ENCODE measurements around the gene RPL13. TPM values are rescaled to one million over a fixed set of nuclear protein-coding genes. Genes with fewer than 3 reads are reported as not detected.

Gene RPL13
- total and polyA plus RNA-seq, 4 donors = 1,505 to 6,820 (median 3,018) TPM

DNA sequence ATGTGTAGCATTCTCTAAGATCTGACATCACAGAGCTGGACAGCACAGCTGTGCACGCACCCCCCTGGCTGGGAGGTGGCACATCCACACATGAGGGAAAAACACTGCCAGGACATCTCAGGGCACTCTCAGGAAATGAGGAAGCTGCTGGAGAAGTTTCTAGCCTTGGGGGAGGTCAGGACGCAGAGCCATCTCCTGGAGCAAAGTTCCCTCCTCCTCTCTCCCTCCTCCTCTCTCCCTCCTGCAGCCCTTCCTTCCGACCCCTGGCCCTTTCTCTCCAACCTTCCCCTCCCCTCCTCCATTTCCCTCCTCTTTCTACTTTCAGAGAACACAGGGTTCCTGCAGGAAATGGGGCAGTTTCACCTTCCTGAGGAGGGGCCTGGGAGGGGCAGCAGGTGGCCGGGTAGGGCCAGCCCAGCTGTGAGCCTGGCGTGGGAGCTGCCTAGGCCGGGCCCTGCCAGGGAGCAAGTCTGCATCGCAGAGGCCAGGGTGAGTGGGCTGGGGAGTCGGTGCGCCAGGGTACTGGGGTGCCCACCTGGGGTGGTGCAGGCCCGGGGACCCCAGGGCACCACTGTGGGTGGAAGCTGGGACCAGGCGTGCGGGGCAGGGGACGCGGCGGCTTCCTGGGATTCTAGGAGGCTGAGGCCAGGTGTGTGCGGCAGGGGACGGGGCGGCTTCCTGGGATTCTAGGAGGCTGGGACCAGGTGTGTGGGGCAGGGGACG, 52.9 kb downstream of the RPL13 start, which contains the start of gene DPEP1:
Gene DPEP1, plus strand, starts transcription at position 412 of the 723 bp plus-strand sequence. CDS start 16,769 bp downstream, outside the sequence.
- ATAC-seq (ENCODE audit: low FRiP score) (no peak), DNase-seq (no peak)
- H3K27me3 ChIP-seq (ENCODE audit: control insufficient read depth in 1 of 2, insufficient read depth in 2 of 2, low read length in 1 of 2) = no peaks in the 10 kb centered on the region
- no peak within 1 kb of the TSS for H3K27ac ChIP-seq (ENCODE audit: low read depth in 1 of 2, low read length in 2 of 2)
- no peaks in the 10 kb centered on the region for H3K9me3 ChIP-seq (ENCODE audit: control insufficient read depth, low read length)
- WGBS, 2 donors = 76 to 78% methylated on average over 19 of the region's 19 CpGs
- no peaks in the 10 kb centered on the region for H3K4me1 ChIP-seq (ENCODE audit: control insufficient read depth in 1 of 2, insufficient read depth in 2 of 2, low read length in 2 of 2)
- no peaks in the 10 kb centered on the region for H3K36me3 ChIP-seq (ENCODE audit: control insufficient read depth in 1 of 2, insufficient read depth in 2 of 2, low read length in 1 of 2)
- intact Hi-C loops (cut with DNase I) = no loop called here
- no peak within 1 kb of the TSS for H3K4me3 ChIP-seq (ENCODE audit: low read length in 2 of 2)

- H3K4me3 ChIP-seq (ENCODE audit: low read length in 2 of 2) = no peak overlapping the region
- no peaks in the 10 kb centered on the region for H3K27me3 ChIP-seq (ENCODE audit: control insufficient read depth in 1 of 2, insufficient read depth in 2 of 2, low read length in 1 of 2)
- H3K36me3 ChIP-seq (ENCODE audit: control insufficient read depth in 1 of 2, insufficient read depth in 2 of 2, low read length in 1 of 2) = no peaks in the 10 kb centered on the region
- no peaks in the 10 kb centered on the region for H3K4me1 ChIP-seq (ENCODE audit: control insufficient read depth in 1 of 2, insufficient read depth in 2 of 2, low read length in 2 of 2)
- WGBS, 2 donors = 89 to 90% methylated on average over 22 of the region's 22 CpGs
- no peaks in the 10 kb centered on the region for H3K9me3 ChIP-seq (ENCODE audit: control insufficient read depth, low read length)
- intact Hi-C loops (cut with DNase I) = no loop called here
- ATAC-seq (ENCODE audit: low FRiP score) (no peak), DNase-seq (no peak)
- H3K27ac ChIP-seq (ENCODE audit: low read depth in 1 of 2, low read length in 2 of 2) = no peak overlapping the region
These were observed 53.5 kb downstream of the RPL13 start for GRCh38 chr16:89613954-89614459.

Other genes with a start within 250 kb of the RPL13 start
- 100 to 1,000 TPM; 124 to 139 TPM for gene ANKRD11, start 70.1 kb upstream of the RPL13 start, total RNA-seq
- gene ANKRD11, start 70.1 kb upstream of the RPL13 start, polyA plus RNA-seq = 10 to 100 TPM; 34.6 to 56.0 TPM
- gene SPG7, start 52.3 kb upstream of the RPL13 start, total RNA-seq = 100 to 1,000 TPM in 1 of 2 donors, 10 to 100 TPM in 1; 90.6 to 110 TPM
- gene SPG7, start 52.3 kb upstream of the RPL13 start, polyA plus RNA-seq = 100 to 1,000 TPM in 1 of 2 donors, 10 to 100 TPM in 1; 28.4 to 171 TPM
- under 1 TPM; 0.13 to 0.66 TPM for gene CPNE7, start 15.1 kb downstream of the RPL13 start, total RNA-seq
- gene CPNE7, start 15.1 kb downstream of the RPL13 start, polyA plus RNA-seq = under 1 TPM; 0.13 to 0.69 TPM
- gene DPEP1, start 53.0 kb downstream of the RPL13 start, total RNA-seq = not detected
- 1 to 10 TPM in 1 of 2 donors, not detected in 1; 8.5 TPM for gene DPEP1, start 53.0 kb downstream of the RPL13 start, polyA plus RNA-seq
- 10 to 100 TPM; 69.0 to 78.8 TPM for gene CHMP1A, start 97.0 kb downstream of the RPL13 start, total RNA-seq
- 100 to 1,000 TPM in 1 of 2 donors, 10 to 100 TPM in 1; 45.5 to 112 TPM for gene CHMP1A, start 97.0 kb downstream of the RPL13 start, polyA plus RNA-seq
- gene SPATA33, start 97.2 kb downstream of the RPL13 start, total RNA-seq = 1 to 10 TPM; 6.5 to 8.6 TPM
- gene SPATA33, start 97.2 kb downstream of the RPL13 start, polyA plus RNA-seq = 10 to 100 TPM in 1 of 2 donors, 1 to 10 TPM in 1; 3.0 to 10.7 TPM
- gene CDK10, start 126.0 kb downstream of the RPL13 start, total RNA-seq = 10 to 100 TPM; 29.9 to 71.1 TPM
- gene CDK10, start 126.0 kb downstream of the RPL13 start, polyA plus RNA-seq = 100 to 1,000 TPM in 1 of 2 donors, 10 to 100 TPM in 1; 24.7 to 134 TPM
- gene SPATA2L, start 141.0 kb downstream of the RPL13 start, total RNA-seq = 10 to 100 TPM in 1 of 2 donors, 1 to 10 TPM in 1; 9.1 to 13.4 TPM
- 10 to 100 TPM in 1 of 2 donors, 1 to 10 TPM in 1; 4.9 to 12.0 TPM for gene SPATA2L, start 141.0 kb downstream of the RPL13 start, polyA plus RNA-seq
- 10 to 100 TPM; 10.3 to 15.3 TPM for gene VPS9D1, start 160.2 kb downstream of the RPL13 start, total RNA-seq
- 10 to 100 TPM in 1 of 2 donors, 1 to 10 TPM in 1; 5.1 to 34.5 TPM for gene VPS9D1, start 160.2 kb downstream of the RPL13 start, polyA plus RNA-seq
- 10 to 100 TPM; 23.6 to 30.4 TPM for gene ZNF276, start 160.9 kb downstream of the RPL13 start, total RNA-seq
- 10 to 100 TPM in 1 of 2 donors, 1 to 10 TPM in 1; 3.3 to 47.7 TPM for gene ZNF276, start 160.9 kb downstream of the RPL13 start, polyA plus RNA-seq

Data from aorta (tissue), 5 donors.